Left lung (tissue), 14 donors: ENCODE results near the gene CD4. TPM values are rescaled to one million over a fixed set of nuclear protein-coding genes. Genes with fewer than 3 reads are reported as not detected.
"Not testable (repeated sequence)": the region's sequence is repeated elsewhere in the genome, so short reads cannot be mapped to it uniquely, and the experiment has no call there.

Source experiments
- ATAC-seq: fragments of 200-7000 bp; cut with Tn5 transposase; one replicate; pipeline ENCODE4 v1.9.1; 2020; ENCODE audit warnings: moderate library complexity
- DNase-seq, 4 donors: peaks; one replicate each; pipeline ENCODE4 v3.0.0-alpha.2; 2013 to 2020
- H3K27ac ChIP-seq, 2 donors: fragments of 200-600 bp; sonication (generic) in 1 of 2; one replicate each; pipeline versions ENCODE4 v1.5.0 to v1.8.0; 2020 to 2021
- H3K27me3 ChIP-seq, 2 donors: fragments of 200-600 bp; sonication (generic) in 1 of 2; one replicate each; pipeline versions ENCODE4 v1.5.0 to v1.8.0; 2020 to 2021
- H3K36me3 ChIP-seq, 2 donors: fragments of 200-600 bp; sonication (generic) in 1 of 2; one replicate each; pipeline versions ENCODE4 v1.5.0 to v1.8.0; 2020 to 2021
- H3K4me1 ChIP-seq, 2 donors: fragments of 200-600 bp; one replicate each; pipeline ENCODE4 v1.8.0; 2021
- H3K4me3 ChIP-seq, 2 donors: fragments of 200-600 bp; sonication (generic) in 1 of 2; one replicate each; pipeline versions ENCODE4 v1.5.0 to v1.8.0; 2020 to 2021; ENCODE audit warnings: mild to moderate bottlenecking in 1 of 2
- H3K9me3 ChIP-seq, 2 donors: fragments of 200-600 bp; sonication (generic) in 1 of 2; one replicate each; pipeline versions ENCODE4 v1.5.0 to v1.8.0; 2020 to 2021
- intact Hi-C, 2 donors: fragments of 100-400 bp; cut with DNase I; formaldehyde crosslinking; loops; one replicate each; pipeline versions ENCODE4 v1.11.2 to v1.14.2; 2022
- long read RNA-seq, 12 donors: library from polyadenylated mRNA in 2 of 12; unstranded in 2 of 12; transcript quantifications; one replicate each; pipeline ENCODE4 v2.0.0 and lab custom pipeline, GENCODE V29; 2019 to 2026
- polyA plus RNA-seq, 6 donors: library from polyadenylated mRNA; unstranded; fragments of 120-200 nt; gene quantifications; one replicate each; pipeline ENCODE4 v1.2.1, GENCODE V29; 2013; ENCODE audit not compliant: insufficient read length in 6 of 6
- total RNA-seq, 2 donors: library from RNA; stranded (reverse); fragmentation: NEBNext Ultra II Directional; extraction: Animal tissue kit (Norgen Biotek cat#: 25700); gene quantifications; one replicate each; pipeline ENCODE4 v1.2.1, GENCODE V29; 2021
- TF ChIP-seq, protein P1 (sequence below), 2 donors: fragments of 200-600 bp; sonication (generic) in 1 of 2; IDR thresholded peaks; one replicate each; pipeline versions ENCODE4 v1.5.0 to v1.8.0; 2021; ENCODE audit warnings: antibody characterized with exemption in 2 of 2
- donor health status: DM: no; HTN: yes; CAD: no.
- donor health status: DM: no; HTN: no; CAD: no.

CD4 gene
- total RNA-seq (10 to 100 TPM; 64.5 to 96.2 TPM), polyA plus RNA-seq (10 to 100 TPM; 90.2 to 97.8 (median 92.9) TPM)
- long read RNA-seq, donor 1, transcript CD4-201 (10 exons, 3,114 nt) = major isoform, 9 of 9 reads
- long read RNA-seq, donor 1, partial matches to known transcripts = 0 of 9 reads
- long read RNA-seq, donor 1, other reads (novel, unspliced or antisense) = 0 of 9 reads
- long read RNA-seq, donor 2, transcript CD4-201 (10 exons, 3,114 nt) = major isoform, 19 of 34 reads
- long read RNA-seq, donor 2, partial matches to known transcripts = 15 of 34 reads
- long read RNA-seq, donor 2, other reads (novel, unspliced or antisense) = 0 of 34 reads
- long read RNA-seq, donor 3, transcript CD4-201 (10 exons, 3,114 nt) = major isoform, 14 of 14 reads
- long read RNA-seq, donor 3, partial matches to known transcripts = 0 of 14 reads
- long read RNA-seq, donor 3, other reads (novel, unspliced or antisense) = 0 of 14 reads
- long read RNA-seq, donor 4, partial matches to known transcripts = 1 of 12 reads
- long read RNA-seq, donor 4, other reads (novel, unspliced or antisense) = 8 of 12 reads
- long read RNA-seq, donor 5, transcript CD4-201 (10 exons, 3,114 nt) = major isoform, 17 of 31 reads
- long read RNA-seq, donor 5, partial matches to known transcripts = 13 of 31 reads
- long read RNA-seq, donor 5, other reads (novel, unspliced or antisense) = 0 of 31 reads
- long read RNA-seq, donor 6, transcript CD4-201 (10 exons, 3,114 nt) = major isoform, 12 of 12 reads
- long read RNA-seq, donor 6, partial matches to known transcripts = 0 of 12 reads
- long read RNA-seq, donor 6, other reads (novel, unspliced or antisense) = 0 of 12 reads
- long read RNA-seq, donor 7, transcript CD4-201 (10 exons, 3,114 nt) = major isoform, 6 of 14 reads
- long read RNA-seq, donor 7, partial matches to known transcripts = 8 of 14 reads
- long read RNA-seq, donor 7, other reads (novel, unspliced or antisense) = 0 of 14 reads
- long read RNA-seq, donor 8, transcript CD4-201 (10 exons, 3,114 nt) = major isoform, 8 of 22 reads
- long read RNA-seq, donor 8, partial matches to known transcripts = 14 of 22 reads
- long read RNA-seq, donor 8, other reads (novel, unspliced or antisense) = 0 of 22 reads
- long read RNA-seq, donor 9 = 0 reads
- long read RNA-seq, donor 10, partial matches to known transcripts = 2 of 8 reads
- long read RNA-seq, donor 10, other reads (novel, unspliced or antisense) = 3 of 8 reads
- long read RNA-seq, donor 11, partial matches to known transcripts = 0 of 3 reads
- long read RNA-seq, donor 11, other reads (novel, unspliced or antisense) = 0 of 3 reads
- long read RNA-seq, donor 12, transcript CD4-201 (10 exons, 3,114 nt) = major isoform, 14 of 23 reads
- long read RNA-seq, donor 12, partial matches to known transcripts = 9 of 23 reads
- long read RNA-seq, donor 12, other reads (novel, unspliced or antisense) = 0 of 23 reads

DNA sequence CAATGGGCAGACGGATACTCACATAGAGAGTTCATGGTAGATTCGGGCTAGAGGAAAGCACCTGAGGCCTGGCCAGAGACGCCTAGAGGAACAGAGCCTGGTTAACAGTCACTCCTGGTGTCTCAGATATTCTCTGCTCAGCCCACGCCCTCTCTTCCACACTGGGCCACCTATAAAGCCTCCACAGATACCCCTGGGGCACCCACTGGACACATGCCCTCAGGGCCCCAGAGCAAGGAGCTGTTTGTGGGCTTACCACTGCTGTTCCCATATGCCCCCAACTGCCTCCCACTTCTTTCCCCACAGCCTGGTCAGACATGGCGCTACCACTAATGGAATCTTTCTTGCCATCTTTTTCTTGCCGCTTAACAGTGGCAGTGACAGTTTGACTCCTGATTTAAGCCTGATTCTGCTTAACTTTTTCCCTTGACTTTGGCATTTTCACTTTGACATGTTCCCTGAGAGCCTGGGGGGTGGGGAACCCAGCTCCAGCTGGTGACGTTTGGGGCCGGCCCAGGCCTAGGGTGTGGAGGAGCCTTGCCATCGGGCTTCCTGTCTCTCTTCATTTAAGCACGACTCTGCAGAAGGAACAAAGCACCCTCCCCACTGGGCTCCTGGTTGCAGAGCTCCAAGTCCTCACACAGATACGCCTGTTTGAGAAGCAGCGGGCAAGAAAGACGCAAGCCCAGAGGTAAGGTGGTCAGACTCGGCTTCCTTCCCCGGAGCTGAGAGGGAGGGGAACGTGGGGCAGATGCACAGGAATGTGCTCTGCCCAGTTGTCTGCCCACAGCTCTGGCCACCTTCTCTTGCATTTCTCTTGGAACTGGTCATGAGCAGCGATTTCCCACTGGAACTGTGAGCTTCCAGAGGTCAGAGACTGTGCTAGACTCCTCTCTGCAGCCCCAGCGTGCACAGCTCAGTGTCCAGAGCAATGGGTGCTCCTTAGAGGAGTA is at the start of gene CD4:
CD4 (plus strand) TSS at position 557 of the 953 bp plus-strand sequence. CDS start 10,611 bp downstream, outside the sequence.
- Histone ChIP-seq H3K27me3 (no peaks in the 10 kb centered on the region), H3K27ac (peak within 1 kb of the TSS; percentile 74 to 81), H3K36me3 (no peaks in the 10 kb centered on the region), H3K4me3 (peak within 1 kb of the TSS; percentile 36 to 40), H3K4me1 (peaks cover 7 to 82% of the 10 kb centered on the region in 2 donors), H3K9me3 (no peaks in the 10 kb centered on the region)
- intact Hi-C loops = no loop called here
- TF ChIP-seq, protein P1, sequence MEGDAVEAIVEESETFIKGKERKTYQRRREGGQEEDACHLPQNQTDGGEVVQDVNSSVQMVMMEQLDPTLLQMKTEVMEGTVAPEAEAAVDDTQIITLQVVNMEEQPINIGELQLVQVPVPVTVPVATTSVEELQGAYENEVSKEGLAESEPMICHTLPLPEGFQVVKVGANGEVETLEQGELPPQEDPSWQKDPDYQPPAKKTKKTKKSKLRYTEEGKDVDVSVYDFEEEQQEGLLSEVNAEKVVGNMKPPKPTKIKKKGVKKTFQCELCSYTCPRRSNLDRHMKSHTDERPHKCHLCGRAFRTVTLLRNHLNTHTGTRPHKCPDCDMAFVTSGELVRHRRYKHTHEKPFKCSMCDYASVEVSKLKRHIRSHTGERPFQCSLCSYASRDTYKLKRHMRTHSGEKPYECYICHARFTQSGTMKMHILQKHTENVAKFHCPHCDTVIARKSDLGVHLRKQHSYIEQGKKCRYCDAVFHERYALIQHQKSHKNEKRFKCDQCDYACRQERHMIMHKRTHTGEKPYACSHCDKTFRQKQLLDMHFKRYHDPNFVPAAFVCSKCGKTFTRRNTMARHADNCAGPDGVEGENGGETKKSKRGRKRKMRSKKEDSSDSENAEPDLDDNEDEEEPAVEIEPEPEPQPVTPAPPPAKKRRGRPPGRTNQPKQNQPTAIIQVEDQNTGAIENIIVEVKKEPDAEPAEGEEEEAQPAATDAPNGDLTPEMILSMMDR (IDR thresholded peaks at IDR 0.05) = no peak
- peak in 3 of 4 donors; percentile 83 to 88 (median 85) for DNase-seq
- peak; percentile 79 for ATAC-seq

DNA sequence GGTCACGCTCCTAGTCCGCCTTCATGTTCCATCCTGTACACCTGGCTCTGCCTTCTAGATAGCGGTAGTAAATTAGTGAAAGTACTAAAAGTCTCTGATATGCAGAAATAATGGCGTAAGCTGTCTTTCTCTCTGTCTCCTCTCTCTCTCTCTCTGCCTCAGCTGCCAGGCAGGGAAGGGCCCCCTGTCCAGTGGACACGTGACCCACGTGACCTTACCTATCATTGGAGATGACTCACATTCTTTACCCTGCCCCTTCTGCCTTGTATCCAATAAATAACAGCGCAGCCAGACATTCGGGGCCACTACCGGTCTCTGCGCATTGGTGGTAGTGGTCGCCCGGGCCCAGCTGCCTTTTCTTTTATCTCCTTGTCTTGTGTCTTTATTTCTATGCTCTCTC is 47.2 kb upstream of the CD4 start:
- H3K27ac ChIP-seq, intact Hi-C loops, H3K9me3 ChIP-seq, H3K4me3 ChIP-seq, H3K27me3 ChIP-seq, ATAC-seq, DNase-seq: not testable (repeated sequence)
- Histone ChIP-seq H3K36me3 (peaks cover 0 to 10% of the 10 kb centered on the region in 2 donors), H3K4me1 (peaks cover 0 to 17% of the 10 kb centered on the region in 2 donors)

DNA sequence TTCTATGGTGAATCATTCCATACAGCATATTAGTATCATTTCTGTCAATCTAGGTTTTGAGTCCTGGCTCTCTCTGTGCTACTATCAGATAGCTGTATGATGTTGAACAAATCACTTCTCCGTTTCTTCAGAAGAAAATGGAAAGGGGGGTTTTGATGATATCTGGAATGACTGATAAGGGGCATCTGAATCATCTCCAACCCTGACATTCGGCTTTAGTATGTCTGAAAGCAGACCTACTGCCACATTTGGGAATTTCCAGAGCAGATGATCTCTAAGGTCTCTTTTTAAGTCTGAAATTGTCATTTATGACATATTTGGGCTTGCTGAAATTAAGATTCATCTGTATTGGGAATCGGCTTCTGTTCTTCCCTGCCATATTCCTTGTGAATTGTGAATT is 46.5 kb upstream of the CD4 start:
- H3K27me3 ChIP-seq = no peaks in the 10 kb centered on the region
- intact Hi-C loops = no loop called here
- H3K9me3 ChIP-seq = no peaks in the 10 kb centered on the region
- TF ChIP-seq, protein P1 (IDR thresholded peaks at IDR 0.05) = no peak
- H3K4me1 ChIP-seq = peaks cover 0 to 17% of the 10 kb centered on the region in 2 donors
- no peak overlapping the region for H3K4me3 ChIP-seq
- DNase-seq (no peak), ATAC-seq (no peak)
- peaks cover 0 to 18% of the 10 kb centered on the region in 2 donors for H3K36me3 ChIP-seq
- no peak overlapping the region for H3K27ac ChIP-seq

DNA sequence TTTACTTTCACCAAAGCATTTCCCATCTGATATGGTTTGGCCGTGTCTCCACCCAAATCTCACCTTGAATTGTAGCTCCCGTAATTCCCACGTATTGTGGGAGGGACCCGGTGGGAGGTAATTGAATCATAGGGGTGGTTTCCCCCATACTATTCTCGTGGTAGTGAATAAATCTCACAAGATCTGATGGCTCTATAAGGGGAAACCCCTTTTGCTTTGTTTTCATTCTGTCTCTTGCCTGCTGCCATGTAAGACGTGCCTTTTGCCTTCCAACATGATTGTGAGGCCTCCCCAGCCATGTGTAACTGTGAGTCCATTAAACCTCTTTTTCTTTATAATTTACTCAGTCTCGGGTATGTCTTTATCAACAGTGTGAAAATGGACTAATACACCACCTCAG is 46.0 kb upstream of the CD4 start:
- H3K4me3 ChIP-seq, H3K9me3 ChIP-seq, H3K27ac ChIP-seq, intact Hi-C loops, DNase-seq, ATAC-seq, H3K27me3 ChIP-seq: not testable (repeated sequence)
- Histone ChIP-seq H3K4me1 (peaks cover 0 to 17% of the 10 kb centered on the region in 2 donors), H3K36me3 (peaks cover 0 to 22% of the 10 kb centered on the region in 2 donors)
